MCF 10A (cell line): ENCODE data around the gene MX2. TPM values are rescaled to one million over a fixed set of nuclear protein-coding genes. Genes with fewer than 3 reads are reported as not detected.

Experiments
- BruUV-seq: library from RNA; stranded (reverse); fragments of 400-500 nt; replicated peaks from 2 replicates; lab custom pipeline; 2021; lab: Mats Ljungman, UMichigan
- CTCF ChIA-PET: fragments of 300-600 bp; sonication (Branson Sonifier 250); formaldehyde crosslinking; extraction: SDS; loops from one replicate; lab custom pipeline; 2021; ENCODE audit warnings: antibody characterized with exemption, inconsistent platforms; lab: Yijun Ruan, JAX
- POLR2A ChIA-PET: fragments of 300-600, 350-650 bp; sonication (Branson Sonifier 250); formaldehyde crosslinking; extraction: SDS; loops from one replicate; lab custom pipeline; 2020; ENCODE audit warnings: antibody characterized with exemption, inconsistent platforms; lab: Yijun Ruan, JAX
- DNase-seq: peaks from one replicate; pipeline ENCODE4 v3.0.0-alpha.2; 2018; ENCODE audit not compliant: unreplicated experiment
- H3K27ac Mint-ChIP-seq: one replicate; pipeline ENCODE4 v1.8.0; 2022; ENCODE audit warnings: mild to moderate bottlenecking, low read depth, mixed read lengths; ENCODE audit not compliant: unreplicated experiment
- H3K27me3 Mint-ChIP-seq: one replicate; pipeline ENCODE4 v1.8.0; 2022; ENCODE audit warnings: mixed read lengths; ENCODE audit not compliant: insufficient read depth, unreplicated experiment
- H3K36me3 Mint-ChIP-seq: one replicate; pipeline ENCODE4 v1.8.0; 2022; ENCODE audit warnings: mild to moderate bottlenecking, moderate library complexity, mixed read lengths; ENCODE audit not compliant: insufficient read depth, unreplicated experiment
- H3K4me1 Mint-ChIP-seq: one replicate; pipeline ENCODE4 v1.8.0; 2022; ENCODE audit warnings: mixed read lengths; ENCODE audit not compliant: insufficient read depth, unreplicated experiment
- H3K4me3 Mint-ChIP-seq: one replicate; pipeline ENCODE4 v1.8.0; 2022; ENCODE audit warnings: mild to moderate bottlenecking, moderate library complexity, mixed read lengths; ENCODE audit not compliant: unreplicated experiment
- H3K9me3 Mint-ChIP-seq: one replicate; pipeline ENCODE4 v1.8.0; 2022; ENCODE audit warnings: mixed read lengths; ENCODE audit not compliant: unreplicated experiment
- CTCF ChIP-seq: fragments of 200-600 bp; IDR thresholded peaks from one replicate; pipeline ENCODE4 v1.8.0; 2022; ENCODE audit warnings: antibody characterized with exemption, mild to moderate bottlenecking; ENCODE audit not compliant: unreplicated experiment
- intact Hi-C: fragments of 100-400 bp; cut with micrococcal nuclease; formaldehyde crosslinking; loops from 2 replicates; pipeline ENCODE4 v1.14.1; 2022
- total RNA-seq: library from RNA; stranded (reverse); gene quantifications from 2 replicates; pipeline ENCODE4 v1.2.3, GENCODE V29; 2022

Gene MX2
- total RNA-seq, 1 experiment from 2014 or later: not detected

GRCh38 chr21:41387042-41387819, 25.4 kb downstream of the MX2 start:
- H3K4me1 Mint-ChIP-seq: peaks cover 5% of the 10 kb centered on the region
- ChIA-PET CTCF (interaction anchor here (0.7 kb wide), 1 partner anchor 244 kb away, joined by 3 read pairs; no protein-coding TSS in a partner anchor), POLR2A (no interaction called here)
- no peaks in the 10 kb centered on the region for H3K9me3 Mint-ChIP-seq
- intact Hi-C loops: no loop called here
- BruUV-seq: no TSS peak
- no peak for DNase-seq
- no peak overlapping the region for H3K4me3 Mint-ChIP-seq
- H3K27me3 Mint-ChIP-seq: peaks cover 26% of the 10 kb centered on the region
- TF ChIP-seq CTCF: no peak
- H3K27ac Mint-ChIP-seq: no peak overlapping the region
- H3K36me3 Mint-ChIP-seq: no peaks in the 10 kb centered on the region

- intact Hi-C loops: no loop called here
- Mint-ChIP-seq H3K4me1 (peaks cover 5% of the 10 kb centered on the region), H3K4me3 (no peak overlapping the region), H3K27ac (no peak overlapping the region), H3K9me3 (no peaks in the 10 kb centered on the region), H3K36me3 (no peaks in the 10 kb centered on the region), H3K27me3 (peaks cover 27% of the 10 kb centered on the region)
- POLR2A ChIA-PET: no interaction called here
- CTCF ChIA-PET: no interaction called here
- DNase-seq: no peak
- no TSS peak for BruUV-seq
- TF ChIP-seq CTCF: no peak
Observed at GRCh38 chr21:41387824-41388223, 26.0 kb downstream of the MX2 start.

GRCh38 chr21:41388259-41388658, 26.4 kb downstream of the MX2 start:
- Mint-ChIP-seq H3K4me3 (no peak overlapping the region), H3K36me3 (no peaks in the 10 kb centered on the region), H3K9me3 (no peaks in the 10 kb centered on the region), H3K27ac (no peak overlapping the region), H3K27me3 (peaks cover 32% of the 10 kb centered on the region), H3K4me1 (peaks cover 5% of the 10 kb centered on the region)
- ChIA-PET CTCF (no interaction called here), POLR2A (no interaction called here)
- intact Hi-C loops: no loop called here
- TF ChIP-seq CTCF: no peak
- DNase-seq: no peak
- BruUV-seq: no TSS peak

- Mint-ChIP-seq H3K27me3 (peaks cover 50% of the 10 kb centered on the region), H3K27ac (no peak overlapping the region), H3K9me3 (peaks cover 6% of the 10 kb centered on the region), H3K4me3 (no peak overlapping the region), H3K4me1 (peaks cover 5% of the 10 kb centered on the region), H3K36me3 (no peaks in the 10 kb centered on the region)
- TF ChIP-seq CTCF: no peak
- ChIA-PET CTCF (no interaction called here), POLR2A (no interaction called here)
- intact Hi-C loops: no loop called here
- no TSS peak for BruUV-seq
- DNase-seq: no peak
Observed at GRCh38 chr21:41390043-41390639, 28.3 kb downstream of the MX2 start.
